Cardiac muscle cell (in vitro differentiated cells and primary cell): ENCODE results near the gene SLC6A13. TPM values are rescaled to one million over a fixed set of nuclear protein-coding genes. Genes with fewer than 3 reads are reported as not detected.

Source experiments
- DNase-seq, 2 donors: peaks; one replicate each; pipeline versions ENCODE4 v3.0.0 to v3.0.0-alpha.2; 2010 to 2017; ENCODE audit warnings: low read depth in 1 of 2, low spot score in 1 of 2
- H3K27ac ChIP-seq: fragments of 200-600 bp; sonication (generic); 2 replicates; pipeline ENCODE4 v1.5.1; 2016
- H3K27me3 ChIP-seq: fragments of 200-600 bp; sonication (generic); 2 replicates; pipeline ENCODE4 v1.6.0; 2016; ENCODE audit warnings: control low read depth
- H3K36me3 ChIP-seq: fragments of 200-600 bp; sonication (generic); 2 replicates; pipeline ENCODE4 v1.5.1; 2016; ENCODE audit warnings: control low read depth
- H3K4me1 ChIP-seq: fragments of 200-600 bp; sonication (generic); 2 replicates; pipeline ENCODE4 v1.8.1; 2017; ENCODE audit warnings: low read depth, mild to moderate bottlenecking, mixed run types
- H3K4me3 ChIP-seq: fragments of 200-600 bp; sonication (generic); 2 replicates; pipeline ENCODE4 v1.5.1; 2016; ENCODE audit warnings: mild to moderate bottlenecking
- H3K9me3 ChIP-seq: fragments of 200-600 bp; sonication (generic); 2 replicates; pipeline ENCODE4 v1.5.1; 2017; ENCODE audit warnings: low read depth, mild to moderate bottlenecking, control low read depth
- polyA plus RNA-seq: library from polyadenylated mRNA; unstranded; fragments of >200 nt; fragmentation: Nextera tagmentation; extraction: Ambion mirVana; gene quantifications from 2 replicates; pipeline ENCODE4 v1.2.1, GENCODE V29; 2016
- total RNA-seq: library from RNA; depleted of rRNA; stranded (reverse); fragments of >200 nt; gene quantifications from 2 replicates; pipeline ENCODE4 v1.2.3, GENCODE V29; 2016
- TF ChIP-seq, protein P1 (sequence below): IDR thresholded peaks from 2 replicates; pipeline ENCODE4 v1.5.1; 2012; ENCODE audit warnings: low read depth, mild to moderate bottlenecking, low read length

SLC6A13 gene
- total and polyA plus RNA-seq, 2 experiments from 2014 or later: 2.3 to 3.8 TPM

DNA sequence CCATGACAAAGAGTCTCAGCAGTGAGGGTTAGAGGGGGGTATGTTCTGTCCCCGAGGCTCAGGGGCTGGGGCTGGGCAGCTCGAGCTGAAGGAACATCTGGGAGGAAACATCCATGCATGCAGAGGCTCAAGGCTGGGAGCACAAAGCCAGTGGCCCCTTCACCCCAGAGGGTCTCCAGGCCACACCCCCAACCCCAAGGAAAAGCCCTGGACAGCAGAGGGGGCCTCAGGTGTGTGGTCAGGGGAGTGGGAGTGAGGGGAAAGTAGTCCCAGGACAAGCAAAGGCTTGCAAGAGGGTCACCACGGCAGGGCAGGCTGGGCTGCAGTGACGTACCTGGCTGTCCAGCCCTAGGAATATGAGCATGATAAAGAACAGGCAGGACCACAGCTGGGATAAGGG is 66.2 kb downstream of the SLC6A13 start:
- TF ChIP-seq, protein P1, sequence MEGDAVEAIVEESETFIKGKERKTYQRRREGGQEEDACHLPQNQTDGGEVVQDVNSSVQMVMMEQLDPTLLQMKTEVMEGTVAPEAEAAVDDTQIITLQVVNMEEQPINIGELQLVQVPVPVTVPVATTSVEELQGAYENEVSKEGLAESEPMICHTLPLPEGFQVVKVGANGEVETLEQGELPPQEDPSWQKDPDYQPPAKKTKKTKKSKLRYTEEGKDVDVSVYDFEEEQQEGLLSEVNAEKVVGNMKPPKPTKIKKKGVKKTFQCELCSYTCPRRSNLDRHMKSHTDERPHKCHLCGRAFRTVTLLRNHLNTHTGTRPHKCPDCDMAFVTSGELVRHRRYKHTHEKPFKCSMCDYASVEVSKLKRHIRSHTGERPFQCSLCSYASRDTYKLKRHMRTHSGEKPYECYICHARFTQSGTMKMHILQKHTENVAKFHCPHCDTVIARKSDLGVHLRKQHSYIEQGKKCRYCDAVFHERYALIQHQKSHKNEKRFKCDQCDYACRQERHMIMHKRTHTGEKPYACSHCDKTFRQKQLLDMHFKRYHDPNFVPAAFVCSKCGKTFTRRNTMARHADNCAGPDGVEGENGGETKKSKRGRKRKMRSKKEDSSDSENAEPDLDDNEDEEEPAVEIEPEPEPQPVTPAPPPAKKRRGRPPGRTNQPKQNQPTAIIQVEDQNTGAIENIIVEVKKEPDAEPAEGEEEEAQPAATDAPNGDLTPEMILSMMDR: no peak
- H3K27ac ChIP-seq: no peak overlapping the region
- peaks cover 18% of the 10 kb centered on the region for H3K27me3 ChIP-seq
- H3K9me3 ChIP-seq: no peaks in the 10 kb centered on the region
- H3K36me3 ChIP-seq: no peaks in the 10 kb centered on the region
- no peaks in the 10 kb centered on the region for H3K4me1 ChIP-seq
- H3K4me3 ChIP-seq: no peak overlapping the region
- DNase-seq: no peak

DNA sequence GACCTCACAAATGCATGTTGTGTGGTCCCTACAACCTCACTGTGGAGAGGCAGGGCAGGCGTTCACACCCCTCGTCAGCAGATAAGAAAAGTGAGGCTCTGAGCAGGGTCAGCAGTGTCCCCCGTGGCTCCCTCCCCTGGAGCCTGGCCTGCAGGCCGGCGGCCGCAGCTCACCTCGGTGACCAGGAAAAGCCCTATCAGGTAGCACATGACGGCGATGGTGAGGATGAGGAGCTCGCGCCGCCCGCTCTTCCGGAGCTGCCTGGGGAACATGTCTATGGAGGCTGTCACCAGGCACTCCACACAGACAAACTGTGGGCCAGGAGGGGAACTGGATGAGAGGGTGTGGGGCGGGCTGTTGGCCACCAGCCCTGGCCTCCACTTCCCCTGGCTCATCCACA is 66.7 kb downstream of the SLC6A13 start:
- H3K36me3 ChIP-seq: no peaks in the 10 kb centered on the region
- no peak for DNase-seq
- TF ChIP-seq, protein P1: no peak
- no peaks in the 10 kb centered on the region for H3K9me3 ChIP-seq
- H3K27ac ChIP-seq: no peak overlapping the region
- no peaks in the 10 kb centered on the region for H3K4me1 ChIP-seq
- H3K27me3 ChIP-seq: peaks cover 13% of the 10 kb centered on the region
- no peak overlapping the region for H3K4me3 ChIP-seq

DNA sequence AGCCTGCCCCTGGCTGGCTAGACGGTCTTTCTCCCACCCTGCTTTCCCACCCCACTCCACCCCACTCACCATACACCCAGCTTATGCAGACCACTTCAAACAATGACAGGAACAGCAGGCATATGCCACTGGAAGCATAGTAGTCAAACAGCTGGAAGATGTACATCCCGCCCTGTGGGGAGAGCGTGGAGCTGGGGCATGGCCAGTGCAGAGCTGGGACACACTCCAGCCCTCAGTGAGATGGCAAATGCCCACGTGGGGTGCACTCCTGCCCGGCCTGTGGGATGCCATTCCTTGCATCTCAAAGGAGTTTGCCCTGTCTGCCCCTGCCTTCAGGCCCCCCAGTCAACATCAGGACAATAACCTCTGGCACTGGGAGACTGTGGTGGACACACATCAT is 67.5 kb downstream of the SLC6A13 start:
- Histone ChIP-seq H3K4me1 (no peaks in the 10 kb centered on the region), H3K36me3 (no peaks in the 10 kb centered on the region), H3K4me3 (no peak overlapping the region), H3K9me3 (no peaks in the 10 kb centered on the region), H3K27ac (no peak overlapping the region), H3K27me3 (peaks cover 7% of the 10 kb centered on the region)
- TF ChIP-seq, protein P1: no peak
- no peak for DNase-seq

DNA sequence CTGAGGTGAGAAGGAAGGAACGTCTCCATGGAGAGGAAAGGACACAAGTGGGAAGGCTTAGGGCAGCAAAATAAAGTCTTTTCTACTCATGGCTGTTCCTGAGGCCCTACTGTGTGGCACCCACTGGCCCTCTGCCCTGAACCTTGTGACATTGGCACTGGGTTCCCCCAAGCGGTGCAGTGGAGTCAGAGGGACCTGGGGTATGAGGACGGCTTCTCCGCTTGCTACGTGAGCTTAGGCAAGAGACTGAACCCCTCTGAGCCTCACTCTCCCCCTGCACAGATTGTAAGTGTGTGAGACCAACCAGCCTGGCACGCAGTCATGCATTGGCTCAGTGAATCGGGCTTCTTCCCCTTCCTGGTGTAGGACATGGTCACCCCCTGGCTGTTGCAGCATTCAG is 68.4 kb downstream of the SLC6A13 start:
- Histone ChIP-seq H3K27me3 (peaks cover 4% of the 10 kb centered on the region), H3K9me3 (no peaks in the 10 kb centered on the region)
- TF ChIP-seq, protein P1: no peak

DNA sequence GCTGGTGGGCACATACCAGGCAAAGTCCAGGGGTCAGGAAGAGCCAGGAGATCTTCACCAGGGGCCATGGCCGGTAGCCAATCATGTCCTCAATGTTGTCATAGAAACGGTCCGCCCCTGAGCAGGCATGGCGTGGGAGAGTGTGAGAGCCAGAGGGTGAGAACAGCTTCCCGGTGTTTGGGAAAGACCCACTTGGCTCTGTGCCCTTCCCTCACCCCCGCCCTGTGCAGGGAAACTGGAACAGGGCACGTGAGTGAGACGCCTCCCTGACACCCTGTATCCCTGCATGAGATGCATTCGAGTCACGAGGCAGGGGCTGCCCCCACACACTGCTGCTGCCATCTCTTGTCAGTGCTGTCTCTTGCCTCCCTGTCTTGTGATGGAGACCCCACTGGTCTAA is 69.4 kb downstream of the SLC6A13 start:
- Histone ChIP-seq H3K27ac (no peak overlapping the region), H3K9me3 (no peaks in the 10 kb centered on the region), H3K4me1 (no peaks in the 10 kb centered on the region), H3K36me3 (no peaks in the 10 kb centered on the region), H3K4me3 (no peak overlapping the region), H3K27me3 (peaks cover 10% of the 10 kb centered on the region)
- peak in 1 of 2 donors; percentile 41 for DNase-seq
- TF ChIP-seq, protein P1: no peak

More for the DNA sequence above, 68.4 kb downstream of the SLC6A13 start:
- H3K27ac ChIP-seq: no peak overlapping the region
- H3K36me3 ChIP-seq: no peaks in the 10 kb centered on the region
- no peak overlapping the region for H3K4me3 ChIP-seq
- no peak for DNase-seq
- H3K4me1 ChIP-seq: no peaks in the 10 kb centered on the region

DNA sequence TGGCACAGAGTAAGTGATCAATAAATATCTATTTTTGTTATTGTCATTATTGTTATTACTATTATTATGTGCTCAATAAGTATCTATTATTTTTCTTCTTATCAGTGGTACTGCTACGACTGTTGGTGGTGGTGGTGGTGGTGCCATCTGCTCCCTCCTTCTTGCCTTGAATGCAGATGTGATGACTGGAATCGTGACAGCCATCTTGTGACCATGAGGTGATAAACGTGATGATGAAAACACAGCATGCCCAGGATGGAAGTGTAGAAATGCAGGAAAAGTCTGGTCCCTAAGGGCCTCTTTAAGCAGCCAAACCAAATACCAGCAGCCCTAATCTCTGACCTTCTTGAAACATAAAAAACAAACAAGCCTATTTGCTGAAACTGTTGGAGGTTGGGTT is 71.1 kb downstream of the SLC6A13 start:
- H3K27ac ChIP-seq: no peak overlapping the region
- H3K4me1 ChIP-seq: no peaks in the 10 kb centered on the region
- H3K9me3 ChIP-seq: no peaks in the 10 kb centered on the region
- H3K36me3 ChIP-seq: no peaks in the 10 kb centered on the region
- no peak overlapping the region for H3K4me3 ChIP-seq
- TF ChIP-seq, protein P1: no peak
- H3K27me3 ChIP-seq: peaks cover 10% of the 10 kb centered on the region
- DNase-seq: no peak
